GM12872 (cell line): Measurements from ENCODE around the gene CRKL.

ENCODE experiments used
- TF ChIP-seq, protein P1 (sequence below): IDR thresholded peaks from 3 replicates; pipeline ENCODE4 v1.5.1; 2011; ENCODE audit warnings: low read depth, mild to moderate bottlenecking, low read length, moderate library complexity; ENCODE audit not compliant: insufficient read depth

The CRKL gene

DNA sequence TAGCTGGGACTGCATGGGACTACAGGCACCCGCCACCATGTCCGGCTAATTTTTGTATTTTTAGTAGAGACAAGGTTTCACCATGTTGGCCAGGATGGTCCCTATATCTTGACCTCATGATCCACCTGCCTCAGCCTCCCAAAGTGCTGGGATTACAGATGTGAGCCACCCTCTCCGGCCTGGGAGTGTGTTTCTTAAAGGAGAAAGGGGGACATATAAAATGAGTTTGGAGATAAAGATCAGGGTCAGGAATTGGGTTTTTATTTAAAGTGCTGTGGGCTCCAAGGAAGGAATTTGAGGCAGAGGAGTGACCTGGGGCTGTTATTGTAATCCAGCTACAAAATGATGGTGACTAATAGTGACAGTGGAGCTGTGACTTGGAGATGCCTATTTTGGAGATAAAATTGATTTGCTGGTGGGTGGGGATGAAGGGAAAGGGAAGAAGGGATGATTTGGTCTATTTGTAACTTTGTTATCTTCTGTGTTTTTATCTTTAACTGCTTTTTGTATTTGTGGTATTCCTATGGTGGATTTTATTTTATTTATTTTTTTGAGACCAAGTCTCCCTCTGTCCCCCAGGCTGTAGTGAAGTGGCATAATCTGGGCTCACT is 5.0 kb downstream of the CRKL start:
- TF ChIP-seq, protein P1, sequence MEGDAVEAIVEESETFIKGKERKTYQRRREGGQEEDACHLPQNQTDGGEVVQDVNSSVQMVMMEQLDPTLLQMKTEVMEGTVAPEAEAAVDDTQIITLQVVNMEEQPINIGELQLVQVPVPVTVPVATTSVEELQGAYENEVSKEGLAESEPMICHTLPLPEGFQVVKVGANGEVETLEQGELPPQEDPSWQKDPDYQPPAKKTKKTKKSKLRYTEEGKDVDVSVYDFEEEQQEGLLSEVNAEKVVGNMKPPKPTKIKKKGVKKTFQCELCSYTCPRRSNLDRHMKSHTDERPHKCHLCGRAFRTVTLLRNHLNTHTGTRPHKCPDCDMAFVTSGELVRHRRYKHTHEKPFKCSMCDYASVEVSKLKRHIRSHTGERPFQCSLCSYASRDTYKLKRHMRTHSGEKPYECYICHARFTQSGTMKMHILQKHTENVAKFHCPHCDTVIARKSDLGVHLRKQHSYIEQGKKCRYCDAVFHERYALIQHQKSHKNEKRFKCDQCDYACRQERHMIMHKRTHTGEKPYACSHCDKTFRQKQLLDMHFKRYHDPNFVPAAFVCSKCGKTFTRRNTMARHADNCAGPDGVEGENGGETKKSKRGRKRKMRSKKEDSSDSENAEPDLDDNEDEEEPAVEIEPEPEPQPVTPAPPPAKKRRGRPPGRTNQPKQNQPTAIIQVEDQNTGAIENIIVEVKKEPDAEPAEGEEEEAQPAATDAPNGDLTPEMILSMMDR, result no peak

- TF ChIP-seq, protein P1, result no peak
Observed at GRCh38 chr22:20926243-20926642, 9.0 kb downstream of the CRKL start.

GRCh38 chr22:20927940-20928572 is 10.8 kb downstream of the CRKL start:
- TF ChIP-seq, protein P1, result no peak

- TF ChIP-seq, protein P1, result no peak
Observed at GRCh38 chr22:20928573-20928967, 11.4 kb downstream of the CRKL start.

GRCh38 chr22:20930004-20930403 is 12.8 kb downstream of the CRKL start:
- TF ChIP-seq, protein P1, result no peak

- TF ChIP-seq, protein P1, result no peak
Observed at GRCh38 chr22:20931126-20931654, 14.0 kb downstream of the CRKL start.

GRCh38 chr22:20933910-20934309 is 16.7 kb downstream of the CRKL start:
- TF ChIP-seq, protein P1, result no peak
